Esophagus squamous epithelium (tissue), 4 donors: ENCODE data around the gene PNP.
"Not testable (repeated sequence)": the region's sequence is repeated elsewhere in the genome, so short reads cannot be mapped to it uniquely, and the experiment has no call there.

Source experiments
- CTCF ChIP-seq, 6 experiments: fragments of 450-650 bp in 4 of 6; fragments of 200-600 bp in 2 of 6; sonication (generic) in 2 of 6; IDR thresholded peaks; one replicate each; pipeline ENCODE4 v1.5.1; 2016 to 2019; ENCODE audit warnings: antibody characterized with exemption in 6 of 6, mild to moderate bottlenecking in 4 of 6, moderate library complexity in 4 of 6
- POLR2A ChIP-seq, 4 donors: fragments of 450-650 bp; IDR thresholded peaks; one replicate each; pipeline ENCODE4 v1.6.1; 2017; ENCODE audit warnings: antibody characterized with exemption in 4 of 4, mild to moderate bottlenecking in 4 of 4, moderate library complexity in 3 of 4

- not testable (repeated sequence) for TF ChIP-seq CTCF, POLR2A (IDR thresholded peaks at IDR 0.05)
Measured at GRCh38 chr14:20506752-20507151, 37.5 kb downstream of the PNP start.
